Fibroblast of peridontal ligament (primary cell): ENCODE measurements around the gene CCNK.

ENCODE experiments used
- DNase-seq: peaks from one replicate; pipeline ENCODE4 v3.0.0-alpha.2; 2010; ENCODE audit errors: extremely low read depth

Gene CCNK

DNA sequence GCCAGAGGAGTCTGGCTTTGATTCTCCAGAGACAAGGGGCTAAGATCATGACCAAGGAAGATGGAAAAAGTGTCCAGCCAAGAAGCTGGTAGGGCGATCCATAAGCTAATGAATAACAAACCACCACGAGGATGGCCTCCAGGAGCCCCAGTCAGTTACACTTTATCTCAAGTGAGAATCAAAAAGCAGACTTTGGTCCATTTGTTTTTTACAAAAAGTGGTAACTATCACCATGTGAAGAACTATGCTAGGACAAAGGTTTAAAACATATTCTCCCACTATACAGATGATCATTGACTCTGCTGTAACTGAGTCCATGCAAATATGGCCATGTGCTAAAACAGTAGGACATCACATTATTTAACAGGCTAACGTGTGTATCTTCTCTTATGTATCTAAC lies 14.5 kb upstream of the CCNK start:
- no peak for DNase-seq

DNA sequence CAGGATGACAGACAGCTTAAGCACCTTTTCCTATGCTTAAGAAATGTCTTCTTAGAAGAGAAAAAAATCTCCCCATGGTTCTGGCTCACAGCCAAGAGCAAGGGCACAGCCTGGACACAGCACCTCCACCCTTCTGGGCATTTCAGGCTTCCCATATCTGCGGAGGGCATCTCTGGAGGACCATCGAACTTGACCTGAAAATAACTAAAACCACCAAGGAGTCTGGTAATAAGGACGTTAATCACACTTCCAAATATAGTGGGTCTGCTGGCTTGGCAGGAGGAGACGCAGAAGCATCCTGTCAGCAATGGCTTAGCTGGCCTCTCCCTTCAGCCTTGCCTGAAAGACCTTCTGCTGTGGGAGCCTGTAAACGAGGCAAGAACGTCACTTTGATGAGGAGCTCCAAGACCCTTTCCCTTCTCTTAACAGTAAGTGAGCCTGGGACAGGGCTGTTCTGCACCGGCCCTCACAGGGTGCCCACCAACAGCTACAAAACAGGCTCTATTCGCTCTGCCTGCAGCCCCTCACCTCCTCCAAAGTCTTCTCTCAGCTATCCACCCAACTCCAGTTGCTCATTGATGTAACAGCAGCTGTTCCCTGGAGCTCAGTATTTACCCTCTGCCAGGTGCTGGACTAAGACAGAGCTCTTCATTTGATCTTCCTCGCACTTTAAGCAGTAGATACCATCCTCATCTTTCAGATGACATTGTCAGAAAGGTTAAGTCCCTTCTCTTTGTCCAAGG lies 13.7 kb upstream of the CCNK start:
- DNase-seq: no peak

DNA sequence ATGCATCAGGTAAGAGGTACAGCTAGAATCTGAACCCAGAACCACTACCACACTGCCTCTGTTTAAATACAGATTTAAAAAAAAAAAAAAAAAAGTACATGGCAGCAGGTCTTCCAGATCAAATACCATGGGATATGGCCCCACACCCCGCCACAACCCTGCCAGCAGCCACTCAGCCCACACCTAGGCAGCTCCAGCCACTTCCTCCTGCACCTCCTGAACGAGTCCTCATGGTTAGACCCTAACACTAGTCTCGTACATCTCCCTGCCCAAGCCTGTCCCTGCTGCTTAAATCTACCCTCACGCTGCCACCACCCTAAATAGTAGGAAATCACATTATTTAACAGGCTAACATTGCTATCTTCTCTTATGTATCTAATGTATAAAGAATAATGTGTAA lies 13.1 kb upstream of the CCNK start:
- no peak for DNase-seq

DNA sequence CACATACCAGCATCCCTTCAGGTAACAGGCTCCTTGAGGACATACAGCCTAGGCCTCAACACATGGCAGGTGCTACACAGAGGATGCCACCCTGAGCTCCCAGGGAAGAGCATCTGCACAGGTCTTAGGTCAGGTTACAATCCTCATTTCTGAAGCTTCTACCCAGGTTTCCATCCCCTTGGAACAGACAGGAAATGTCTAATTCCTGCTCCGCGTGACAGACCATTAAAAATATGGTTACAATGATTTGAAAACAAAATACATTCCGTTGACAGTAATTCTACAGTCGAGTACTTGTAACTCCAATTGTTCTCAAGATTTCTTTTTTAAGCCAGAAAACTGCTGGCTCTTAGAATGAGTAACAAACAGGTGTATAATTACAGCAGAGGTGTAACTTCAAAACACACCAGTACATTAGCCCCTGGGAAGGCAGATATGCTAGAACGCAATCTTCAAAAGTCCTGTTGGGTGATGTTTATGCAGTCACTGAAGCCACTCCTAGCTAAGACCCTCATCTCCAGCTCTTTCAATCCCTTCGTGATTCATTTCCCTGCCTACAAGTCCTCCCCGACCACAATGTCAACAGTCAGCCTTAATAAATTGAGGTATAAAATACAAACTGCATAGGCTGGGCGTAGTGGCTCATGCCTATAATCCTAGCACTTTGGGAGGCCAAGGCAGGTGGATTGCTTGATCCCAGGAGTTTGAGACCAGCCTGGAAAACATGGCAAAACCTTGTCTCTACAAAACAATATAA lies 12.2 kb upstream of the CCNK start:
- no peak for DNase-seq

- DNase-seq: no peak
Observed at GRCh38 chr14:99471731-99472130, 9.5 kb upstream of the CCNK start.

DNA sequence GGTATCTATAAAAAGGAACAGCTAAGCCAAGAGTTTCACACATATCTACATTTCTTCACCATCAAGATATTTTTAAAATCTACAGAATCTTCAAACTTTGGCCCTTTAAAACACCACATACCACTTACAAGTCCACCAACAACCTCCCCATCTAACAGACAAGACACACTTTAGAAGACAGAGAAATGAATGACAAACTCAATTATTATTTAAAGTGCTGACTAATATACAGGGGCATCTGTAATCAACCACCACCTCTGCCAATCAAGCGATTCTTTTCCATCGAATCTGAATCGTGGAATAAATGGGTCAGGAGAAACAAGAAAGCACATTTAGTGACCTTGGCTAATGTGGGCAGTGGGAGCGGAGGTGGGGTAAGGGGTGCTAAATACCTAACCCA lies 8.3 kb upstream of the CCNK start:
- DNase-seq: peak; percentile 4

GRCh38 chr14:99473458-99473857 lies 7.8 kb upstream of the CCNK start:
- DNase-seq: peak; percentile 29

DNA sequence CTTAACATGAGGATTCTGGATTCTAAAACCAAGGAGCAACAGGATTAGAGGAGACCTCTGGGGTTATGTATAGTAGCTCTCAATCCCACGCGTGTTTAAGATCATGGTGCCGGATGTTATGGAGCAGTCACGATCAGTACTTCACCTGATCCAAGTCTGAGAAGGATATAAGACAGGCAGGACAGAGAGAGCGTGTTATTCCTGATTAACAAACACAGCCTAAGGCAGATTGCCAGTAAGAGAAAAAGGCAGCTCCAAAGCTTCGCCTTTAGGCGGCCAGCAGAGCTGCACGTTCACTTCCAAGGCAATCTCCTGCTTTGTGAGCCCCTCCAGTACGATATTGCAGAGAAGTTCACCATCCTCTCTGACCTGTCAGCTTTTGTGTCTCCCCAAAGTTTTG lies 6.0 kb upstream of the CCNK start:
- DNase-seq: no peak

DNA sequence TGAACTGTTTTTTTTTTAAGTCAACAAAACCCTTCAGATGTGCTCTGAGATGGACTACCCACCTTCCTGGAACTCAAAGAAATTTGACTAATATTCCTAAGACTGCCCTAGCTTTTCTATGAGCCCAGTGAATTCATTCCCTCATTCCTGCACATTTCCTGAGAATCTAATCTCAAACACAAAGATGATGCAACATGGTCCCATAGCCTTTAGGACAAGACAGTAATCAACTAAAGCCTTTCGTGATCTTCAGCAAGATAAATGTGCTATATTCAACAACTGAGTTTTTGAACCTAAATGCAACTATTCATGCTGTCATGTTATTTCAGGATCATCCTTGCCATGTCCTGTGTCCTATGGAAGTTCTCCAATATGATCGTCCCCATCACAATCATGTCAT lies 5.5 kb upstream of the CCNK start:
- no peak for DNase-seq

GRCh38 chr14:99476864-99477263 lies 4.3 kb upstream of the CCNK start:
- peak; percentile 34 for DNase-seq

DNA sequence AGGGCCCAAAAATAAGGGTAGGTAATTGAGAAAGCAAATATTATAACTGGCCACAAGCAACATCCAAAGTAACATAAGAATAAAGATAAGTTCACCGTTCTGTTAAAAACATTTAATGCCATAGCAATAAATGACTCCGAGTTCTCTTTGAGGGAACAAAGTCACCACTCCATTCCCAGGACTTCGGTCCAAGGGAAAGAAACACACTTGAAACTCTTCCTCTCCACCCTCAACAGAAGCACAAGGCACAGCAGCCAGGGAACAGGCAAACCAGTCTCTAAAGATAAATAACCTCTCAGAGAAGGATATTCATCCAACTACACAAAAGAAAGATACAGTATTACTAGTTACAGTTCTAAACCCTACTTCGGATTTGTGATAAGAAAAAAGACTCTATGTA lies 3.1 kb upstream of the CCNK start:
- DNase-seq: no peak

- peak; percentile 40 for DNase-seq
Observed at GRCh38 chr14:99479160-99479905, 1.9 kb upstream of the CCNK start.

DNA sequence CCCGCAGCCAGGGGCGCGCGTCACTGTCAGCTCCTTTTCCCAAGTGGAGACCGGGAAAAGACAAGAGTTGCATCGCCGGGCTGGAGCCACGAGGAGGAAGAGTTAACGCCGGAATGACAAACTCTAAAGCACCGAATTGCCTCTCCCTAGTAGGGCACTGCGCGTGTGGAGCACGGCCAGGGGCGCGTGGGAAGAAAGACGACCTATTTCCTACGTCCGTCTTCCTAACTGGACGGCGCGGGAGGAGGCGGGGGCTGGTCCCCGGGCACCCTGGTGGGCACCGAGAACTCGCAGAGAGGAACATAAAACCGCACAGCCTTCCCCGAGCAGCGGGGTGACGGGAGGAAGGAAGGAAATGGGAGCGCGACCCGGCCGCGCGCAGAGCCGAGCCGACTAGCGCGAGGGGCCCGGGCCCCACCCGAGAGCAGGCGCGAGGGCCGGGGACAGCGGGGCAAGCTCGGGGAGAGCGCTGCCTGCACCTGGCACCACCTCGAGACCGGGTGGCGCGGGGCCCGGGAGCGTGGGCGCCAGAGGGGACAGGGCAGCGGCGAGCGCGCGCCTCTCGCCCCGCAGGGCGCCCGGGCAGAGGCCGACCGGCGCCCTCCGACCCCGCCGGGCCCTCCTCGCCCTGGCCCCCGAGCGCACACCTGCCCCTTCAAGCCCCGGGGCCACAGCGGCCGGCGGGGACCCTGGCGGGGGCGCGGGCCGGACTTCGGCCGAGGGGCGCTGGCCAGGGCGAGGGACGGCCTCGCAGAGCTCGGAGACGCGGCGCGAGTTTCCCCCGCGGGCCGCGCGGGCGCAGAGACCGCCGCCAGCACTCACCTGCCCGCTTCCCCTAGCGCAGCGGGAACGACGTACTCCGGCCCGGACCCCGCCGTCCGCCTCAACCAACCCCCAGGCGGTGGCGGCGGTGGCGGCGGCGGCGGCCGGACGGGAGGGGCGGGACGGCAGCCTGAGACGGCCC lies 1.0 kb upstream of the CCNK start, which contains the start of gene SETD3:
Gene SETD3, minus strand, starts transcription at position 954 of the 964 bp plus-strand sequence. CDS start 15,054 bp downstream, outside the sequence.
- DNase-seq: peak; percentile 48

GRCh38 chr14:99481745-99482099 lies 513 bp downstream of the CCNK start:
- peak; percentile 52 for DNase-seq

- no peak for DNase-seq
Observed at GRCh38 chr14:99484106-99484505, 2.9 kb downstream of the CCNK start.

GRCh38 chr14:99497341-99497740 lies 16.1 kb downstream of the CCNK start:
- no peak for DNase-seq

DNA sequence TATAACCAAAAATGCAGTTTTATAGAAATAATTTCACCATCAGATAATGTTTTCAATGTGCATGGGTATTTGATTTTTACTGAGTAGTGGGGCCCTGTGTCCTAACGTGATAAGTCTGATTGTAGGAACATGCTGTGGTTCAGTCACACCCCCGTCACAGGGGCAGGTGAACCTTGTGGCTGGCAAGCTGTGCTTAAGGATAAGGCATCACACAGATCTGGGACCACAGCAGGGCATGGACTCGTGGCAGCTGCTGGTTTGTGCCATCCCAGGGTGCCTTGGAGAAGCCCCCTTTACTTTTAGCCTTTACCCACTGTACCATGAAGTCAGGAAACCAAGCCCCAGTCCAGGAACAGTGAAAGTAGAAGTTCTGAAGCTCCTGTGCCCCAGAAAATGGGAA lies 16.7 kb downstream of the CCNK start:
- DNase-seq: no peak

GRCh38 chr14:99502989-99503421 lies 21.8 kb downstream of the CCNK start:
- DNase-seq: no peak

GRCh38 chr14:99503848-99504453 lies 22.7 kb downstream of the CCNK start:
- DNase-seq: no peak

GRCh38 chr14:99505089-99505488 lies 23.9 kb downstream of the CCNK start:
- DNase-seq: no peak

GRCh38 chr14:99506276-99506675 lies 25.1 kb downstream of the CCNK start:
- no peak for DNase-seq
